ENCODE data around the gene SPTBN5.

SPTBN5 gene

GRCh38 chr15:41861736-41862356 lies 32.0 kb downstream of the SPTBN5 start:
- DNase-seq: no peak

GRCh38 chr15:41860049-41860828 lies 33.6 kb downstream of the SPTBN5 start:
- DNase-seq: no peak

DNA sequence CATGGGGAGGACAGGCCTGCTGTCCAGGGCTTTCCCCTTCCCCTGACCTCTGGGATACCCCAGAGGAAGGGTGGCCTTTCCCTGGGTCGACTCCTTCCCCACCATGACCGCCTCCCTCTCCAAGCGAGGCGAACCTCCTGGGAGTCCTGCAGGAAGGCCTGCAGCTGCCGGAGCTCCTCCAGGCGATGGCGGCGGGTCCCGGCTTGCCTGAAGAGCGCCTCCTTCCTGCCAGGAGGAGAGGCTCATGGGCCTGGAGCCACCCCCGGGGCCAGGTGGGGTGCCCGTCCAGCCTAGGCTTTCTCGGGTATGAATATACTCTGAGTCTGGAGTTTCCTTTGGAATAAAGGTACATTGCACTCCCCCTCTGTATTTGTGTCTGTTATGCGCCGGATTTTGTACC lies 35.1 kb downstream of the SPTBN5 start:
- no peak for DNase-seq

- DNase-seq: no peak
Measured at GRCh38 chr15:41857316-41857715, 36.5 kb downstream of the SPTBN5 start.

DNA sequence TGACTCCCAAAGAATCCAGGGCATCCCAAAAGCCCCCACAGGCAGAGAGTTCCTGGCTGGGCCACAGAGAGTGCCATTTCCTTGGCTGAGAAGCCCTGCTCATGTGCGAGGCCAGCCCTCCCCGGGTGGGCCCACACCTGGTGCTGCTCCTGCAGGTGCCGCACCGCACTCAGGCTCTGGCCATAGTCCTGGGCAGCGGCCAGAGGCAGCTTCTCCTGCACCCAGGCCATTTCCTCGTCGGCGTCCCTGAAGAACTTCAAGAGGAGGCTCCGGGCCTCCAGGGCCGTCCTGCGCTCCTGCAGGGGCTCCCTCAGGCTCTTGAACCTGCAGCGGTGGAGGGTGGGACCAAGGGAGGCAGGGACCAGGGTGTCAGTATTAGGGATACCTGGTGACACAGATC lies 37.1 kb downstream of the SPTBN5 start:
- no peak for DNase-seq

DNA sequence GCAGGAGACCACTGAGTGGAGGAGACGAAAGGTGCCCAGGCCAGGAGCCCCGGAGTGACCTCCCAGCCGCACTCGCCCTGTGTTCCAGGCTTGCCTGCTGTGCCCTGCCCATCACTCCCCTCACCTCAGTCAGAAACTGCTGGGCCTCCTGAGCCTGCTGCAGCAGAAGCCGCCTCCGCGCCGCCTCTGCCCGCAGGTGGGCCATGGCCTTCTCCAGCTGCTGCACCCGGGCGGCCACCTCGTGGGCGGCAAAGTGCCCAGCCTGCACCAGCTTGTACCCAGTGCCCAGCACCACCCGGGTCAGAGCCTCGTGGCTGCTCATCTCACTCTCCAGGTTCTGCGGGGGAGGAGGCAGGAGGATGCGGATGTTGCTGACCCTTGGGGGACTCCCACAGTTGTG lies 37.6 kb downstream of the SPTBN5 start:
- DNase-seq: no peak

DNA sequence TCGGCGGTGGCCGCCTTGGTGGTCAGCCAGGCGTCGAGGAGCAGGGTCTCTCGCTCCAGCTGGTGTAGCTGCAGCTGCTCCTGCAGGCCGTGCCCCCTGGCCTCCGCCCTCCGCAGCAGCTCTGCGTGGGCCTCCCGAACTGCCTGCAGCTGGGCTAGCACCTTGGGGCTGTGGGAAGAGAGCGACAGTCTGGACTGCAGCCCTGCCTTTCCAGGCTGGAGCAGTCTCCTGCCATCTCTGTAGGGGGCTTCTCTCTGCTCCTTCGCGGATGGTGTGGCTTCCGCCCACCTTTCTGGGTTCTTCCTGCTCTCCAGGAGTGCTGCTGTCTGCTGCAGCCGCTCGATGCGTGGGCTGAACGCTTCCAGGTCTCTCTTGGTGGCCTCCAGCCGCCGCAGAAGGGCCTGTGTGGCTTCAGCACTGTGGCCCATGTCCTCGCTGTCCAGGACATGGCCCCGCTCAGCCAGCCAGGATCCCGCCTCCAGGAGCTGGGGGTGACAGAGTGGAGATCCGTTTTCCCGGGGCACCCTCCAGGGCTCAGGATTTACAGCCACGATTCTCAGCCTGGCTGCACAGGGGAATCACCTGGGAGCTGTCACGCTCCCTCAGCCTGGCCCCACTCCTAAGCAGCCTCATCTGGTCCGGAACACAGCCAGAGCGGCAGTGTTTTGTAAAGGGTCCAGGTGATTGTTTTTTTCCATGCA lies 38.4 kb downstream of the SPTBN5 start:
- DNase-seq: no peak

GRCh38 chr15:41854443-41854842 lies 39.4 kb downstream of the SPTBN5 start:
- DNase-seq: no peak

GRCh38 chr15:41853831-41854230 lies 40.0 kb downstream of the SPTBN5 start:
- DNase-seq: no peak

GRCh38 chr15:41852736-41853590 lies 40.9 kb downstream of the SPTBN5 start:
- no peak for DNase-seq

GRCh38 chr15:41851755-41852370 lies 42.0 kb downstream of the SPTBN5 start:
- no peak for DNase-seq

DNA sequence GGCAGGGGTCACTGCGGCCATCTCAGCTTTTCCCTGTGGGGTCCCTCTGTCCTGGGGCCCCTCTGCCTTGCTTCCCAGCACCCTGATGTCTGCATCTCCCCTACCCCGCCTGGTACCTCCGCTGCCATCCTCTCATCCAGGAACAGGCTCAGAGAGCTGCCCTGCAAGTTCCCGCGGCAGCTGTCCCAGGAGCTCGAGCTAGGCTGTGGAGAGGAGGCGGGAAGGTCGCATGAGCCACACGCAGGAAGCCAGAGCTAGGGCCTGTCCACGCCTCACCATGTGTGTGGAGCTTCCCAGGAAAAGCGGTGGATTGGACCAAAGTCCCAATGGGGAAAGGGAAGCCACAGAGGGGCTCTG lies 42.7 kb downstream of the SPTBN5 start:
- DNase-seq: no peak

- DNase-seq: no peak
Measured at GRCh38 chr15:41850482-41851166, 43.2 kb downstream of the SPTBN5 start.

GRCh38 chr15:41849861-41850260 lies 44.0 kb downstream of the SPTBN5 start:
- DNase-seq: no peak

- no peak for DNase-seq
Measured at GRCh38 chr15:41849204-41849603, 44.6 kb downstream of the SPTBN5 start.

GRCh38 chr15:41848631-41849030 lies 45.2 kb downstream of the SPTBN5 start:
- DNase-seq: no peak

GRCh38 chr15:41847981-41848380 lies 45.9 kb downstream of the SPTBN5 start:
- no peak for DNase-seq

DNA sequence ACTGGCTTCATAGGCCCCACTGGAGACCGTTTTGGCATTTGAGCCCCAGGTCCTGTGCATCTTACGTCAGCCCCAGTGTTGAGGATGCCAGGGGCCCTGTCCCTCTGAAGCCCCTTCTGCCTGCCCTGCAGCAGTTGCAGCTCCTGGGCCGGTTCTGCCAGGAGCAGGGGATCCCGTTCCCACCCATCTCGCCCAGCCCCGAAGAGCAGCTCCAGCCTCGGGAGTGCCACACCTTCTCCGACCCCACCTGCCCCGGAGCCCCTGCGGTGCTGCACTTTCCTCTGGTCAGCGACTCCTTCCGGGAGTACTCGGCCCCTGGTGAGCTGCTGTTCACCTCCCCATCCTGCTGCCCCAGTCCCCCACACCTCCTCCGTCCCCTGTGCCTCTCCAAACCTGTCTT lies 46.6 kb downstream of the SPTBN5 start:
- DNase-seq: no peak

DNA sequence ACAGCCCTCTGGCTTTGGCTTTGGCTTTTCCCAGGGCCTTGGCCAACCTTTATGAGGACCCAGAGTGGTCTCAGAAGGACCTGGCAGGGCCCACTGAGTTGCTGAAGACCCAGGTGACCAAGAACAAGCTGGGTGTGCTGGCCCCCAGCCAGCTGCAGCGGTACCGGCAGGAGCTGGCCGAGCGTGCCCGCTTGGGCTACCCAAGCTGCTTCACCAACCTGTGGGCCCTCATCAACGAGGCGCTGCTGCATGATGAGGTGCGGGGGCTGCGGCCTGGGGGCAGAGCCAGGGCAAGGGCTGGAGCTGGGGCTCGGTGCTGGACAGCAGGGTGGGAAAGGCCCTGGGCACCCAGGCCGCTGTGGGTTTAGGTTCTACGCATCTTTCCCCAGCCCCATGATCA lies 49.0 kb downstream of the SPTBN5 start:
- no peak for DNase-seq

DNA sequence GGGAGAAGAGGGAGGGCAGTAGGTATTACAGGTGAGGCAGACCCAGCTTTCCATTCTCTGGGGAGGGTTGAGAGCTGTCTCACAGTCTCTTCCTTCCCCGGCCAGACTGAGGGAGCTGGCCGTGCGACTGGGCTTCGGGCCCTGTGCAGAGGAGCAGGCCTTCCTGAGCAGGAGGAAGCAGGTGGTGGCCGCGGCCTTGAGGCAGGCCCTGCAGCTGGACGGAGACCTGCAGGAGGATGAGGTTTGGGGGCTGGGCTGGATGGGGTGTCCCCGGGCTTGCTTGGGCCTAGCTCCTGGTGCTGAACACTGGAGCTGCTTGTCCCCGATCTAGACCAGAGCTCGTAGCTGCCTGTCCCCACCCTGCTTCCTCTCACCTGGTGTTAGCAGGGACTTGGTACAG lies 50.3 kb downstream of the SPTBN5 start:
- DNase-seq: no peak

DNA sequence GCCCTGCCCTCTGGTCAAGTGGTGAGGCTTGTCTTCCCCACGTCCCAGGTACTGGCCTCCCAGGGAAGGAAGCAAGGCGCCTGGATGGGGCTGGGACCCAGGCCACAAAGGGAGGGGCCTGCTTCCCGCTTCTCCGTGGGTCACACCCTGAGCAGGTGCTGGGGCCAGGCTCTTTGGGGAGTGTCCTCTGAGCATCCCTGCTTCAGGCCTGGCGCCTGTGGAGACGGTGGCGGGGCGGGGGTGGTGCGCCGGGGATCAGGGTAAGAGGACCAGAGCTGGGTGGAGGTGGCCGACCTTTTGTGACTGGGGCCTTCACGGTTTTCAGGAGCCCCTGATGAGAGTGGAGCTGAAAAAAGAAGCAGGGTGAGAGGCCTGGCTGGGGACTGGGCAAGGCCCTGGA lies 51.6 kb downstream of the SPTBN5 start:
- DNase-seq: no peak

DNA sequence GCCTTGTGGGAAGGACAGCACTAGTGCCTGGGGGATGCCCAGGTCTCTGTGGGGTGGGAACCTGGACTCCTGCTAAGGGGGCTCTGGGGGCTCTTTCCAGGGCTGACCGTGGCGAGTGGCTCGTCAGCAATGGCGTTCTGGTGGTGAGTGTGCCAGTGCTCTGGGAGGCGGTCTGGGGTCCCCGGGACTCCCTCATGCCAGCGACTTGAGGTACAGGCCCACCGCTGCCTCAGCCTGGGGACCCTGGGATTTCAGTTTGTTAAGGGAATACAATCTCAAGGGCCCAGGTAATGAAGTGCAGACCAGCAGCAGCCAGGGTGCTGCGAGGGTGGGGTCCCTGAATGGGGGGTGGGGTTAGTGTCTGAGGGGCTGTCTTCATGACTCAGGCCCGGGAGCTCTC lies 52.7 kb downstream of the SPTBN5 start:
- DNase-seq: no peak

Measured in cortex of kidney (tissue), 1 donor.